A549 (cell line): ENCODE measurements around the gene SLC25A24. TPM values are rescaled to one million over a fixed set of nuclear protein-coding genes. Genes with fewer than 3 reads are reported as not detected.
A peak's percentile ranks its signal among the peaks of the same experiment; 100 is the strongest.
"Not testable (repeated sequence)": the region's sequence is repeated elsewhere in the genome, so short reads cannot be mapped to it uniquely, and the experiment has no call there.

ENCODE experiments used
- ATAC-seq, 2 experiments: fragments of 200-7000 bp in 1 of 2; fragments of >200 bp in 1 of 2; cut with Nextera tagmentation in 1 of 2; cut with Tn5 transposase in 1 of 2; 3 replicates each; pipeline versions ENCODE4 v1.8.0 to v1.9.1; 2018 to 2020; ENCODE audit warnings: mild to moderate bottlenecking in 1 of 2, moderate library complexity in 1 of 2
- CTCF ChIA-PET: fragments of 300-600 bp; sonication (Branson Sonifier 250); formaldehyde crosslinking; extraction: SDS; loops from one replicate; lab custom pipeline; 2021; ENCODE audit warnings: antibody characterized with exemption, inconsistent platforms; lab: Yijun Ruan, JAX
- POLR2A ChIA-PET: fragments of 350-600 bp; formaldehyde crosslinking; extraction: SDS; loops from one replicate; lab custom pipeline; 2021; ENCODE audit warnings: antibody characterized with exemption, inconsistent platforms; lab: Yijun Ruan, JAX
- DNase-seq, 2 experiments: peaks; one replicate each; pipeline versions ENCODE4 v3.0.0 to v3.0.0-alpha.2; 2011 to 2016; ENCODE audit warnings: low read depth in 1 of 2, low spot score in 1 of 2
- FAIRE-seq: peaks from 2 replicates; lab custom pipeline; 2011; peaks lifted over from hg19 to GRCh38; lab: Jason Lieb, UNC
- H3K27ac ChIP-seq, 2 experiments: fragments of >200 bp; sonication (Bioruptor Twin); formaldehyde crosslinking; 3 replicates each; pipeline ENCODE4 v1.5.1; 2016 to 2017
- H3K4me1 ChIP-seq: fragments of >200 bp; sonication (Bioruptor Twin); formaldehyde crosslinking; 3 replicates; pipeline ENCODE4 v1.6.1; 2016
- H3K4me2 ChIP-seq: fragments of >200 bp; sonication (Bioruptor Twin); formaldehyde crosslinking; 3 replicates; pipeline ENCODE4 v1.6.1; 2016
- H3K4me3 ChIP-seq: fragments of >200 bp; sonication (Bioruptor Twin); formaldehyde crosslinking; 3 replicates; pipeline ENCODE4 v1.5.1; 2016
- H3K9me3 ChIP-seq: fragments of >200 bp; sonication (Bioruptor Twin); formaldehyde crosslinking; 3 replicates; pipeline ENCODE4 v1.6.1; 2016
- ATOH8 ChIP-seq: fragments of 250-450 bp; sonication (Bioruptor Pico); IDR thresholded peaks from 2 replicates; pipeline ENCODE4 v1.5.0; 2020; ENCODE audit warnings: low read depth, mild to moderate bottlenecking, moderate library complexity
- BCL3 ChIP-seq: fragments of >200 bp; sonication (Bioruptor Twin); formaldehyde crosslinking; IDR thresholded peaks from 3 replicates; pipeline ENCODE4 v1.6.1; 2016
- BHLHE40 ChIP-seq: IDR thresholded peaks from 2 replicates; pipeline ENCODE4 v1.6.1; 2012; ENCODE audit warnings: low read depth, low read length, inconsistent platforms
- CTCF ChIP-seq: fragments of >200 bp; sonication (Bioruptor Twin); formaldehyde crosslinking; IDR thresholded peaks from 3 replicates; pipeline ENCODE4 v1.5.1; 2016
- FOSL2 ChIP-seq, 2 experiments: fragments of 450-650 bp in 1 of 2; fragments of >200 bp in 1 of 2; sonication (Bioruptor Twin) in 1 of 2; formaldehyde crosslinking; IDR thresholded peaks; 2 replicates each; pipeline versions ENCODE4 v1.5.0 to v1.6.1; 2016 to 2020; ENCODE audit warnings: mild to moderate bottlenecking in 1 of 2, moderate library complexity in 1 of 2
- FOXS1 ChIP-seq: fragments of 250-450 bp; sonication (Bioruptor Pico); IDR thresholded peaks from 2 replicates; pipeline ENCODE4 v1.5.0; 2020; ENCODE audit warnings: mild to moderate bottlenecking, moderate library complexity
- HDAC2 ChIP-seq: fragments of 200-600 bp; sonication (generic); IDR thresholded peaks from 2 replicates; pipeline ENCODE4 v1.6.1; 2016
- HEYL ChIP-seq: fragments of 250-450 bp; sonication (Bioruptor Pico); IDR thresholded peaks from 2 replicates; pipeline ENCODE4 v1.8.0; 2021; ENCODE audit warnings: mild to moderate bottlenecking, moderate library complexity
- HOXA7 ChIP-seq: fragments of 250-450 bp; sonication (Bioruptor Pico); IDR thresholded peaks from 2 replicates; pipeline ENCODE4 v1.5.0; 2020; ENCODE audit warnings: mild to moderate bottlenecking, moderate library complexity
- HOXB13 ChIP-seq: fragments of 250-450 bp; sonication (Bioruptor Pico); IDR thresholded peaks from 2 replicates; pipeline ENCODE4 v1.5.0; 2020; ENCODE audit warnings: low read depth, mild to moderate bottlenecking, moderate library complexity
- JUNB ChIP-seq: fragments of >200 bp; sonication (Bioruptor Twin); formaldehyde crosslinking; IDR thresholded peaks from 2 replicates; pipeline ENCODE4 v1.6.1; 2016
- KDM5A ChIP-seq: fragments of 200-600 bp; sonication (generic); IDR thresholded peaks from 2 replicates; pipeline ENCODE4 v1.6.1; 2016; ENCODE audit warnings: antibody characterized with exemption, mild to moderate bottlenecking
- MAFK ChIP-seq: fragments of 450-650 bp; IDR thresholded peaks from 2 replicates; pipeline ENCODE4 v1.6.1; 2014; ENCODE audit not compliant: partially characterized antibody
- MAX ChIP-seq: IDR thresholded peaks from 2 replicates; pipeline ENCODE4 v1.6.1; 2012
- MYC ChIP-seq: IDR thresholded peaks from 2 replicates; pipeline ENCODE4 v1.6.1; 2012; ENCODE audit warnings: mild to moderate bottlenecking, inconsistent platforms, low read length, improper control_type of control experiment, borderline replicate concordance
- RAD21 ChIP-seq, 2 experiments: fragments of >200 bp in 1 of 2; sonication (Bioruptor Twin) in 1 of 2; formaldehyde crosslinking in 1 of 2; IDR thresholded peaks in 1 of 2; conservative IDR thresholded peaks in 1 of 2; 2 replicates in 1 of 2; 3 replicates in 1 of 2; pipeline ENCODE4 v1.6.1; 2012 to 2018; ENCODE audit warnings: inconsistent platforms in 1 of 2
- REST ChIP-seq: fragments of 200-600 bp; sonication (generic); IDR thresholded peaks from 2 replicates; pipeline ENCODE4 v1.6.1; 2016; ENCODE audit warnings: antibody characterized with exemption, mild to moderate bottlenecking, moderate library complexity
- ZFP36 ChIP-seq: fragments of 450-650 bp; IDR thresholded peaks from 2 replicates; pipeline ENCODE4 v1.6.1; 2014; ENCODE audit warnings: borderline replicate concordance; ENCODE audit not compliant: partially characterized antibody
- ZNF302 ChIP-seq: fragments of 250-450 bp; sonication (Bioruptor Pico); IDR thresholded peaks from 2 replicates; pipeline ENCODE4 v1.9.0; 2021; ENCODE audit warnings: inconsistent platforms, mild to moderate bottlenecking, moderate library complexity
- WGBS: methylation state at CpG from one replicate; pipeline ENCODE4 v1.1.6; 2017; ENCODE audit errors: missing lambda C conversion rate; 5-methylcytosine and 5-hydroxymethylcytosine counted together
- polyA plus RNA-seq, 4 experiments: library from polyadenylated mRNA; depleted of rRNA in 3 of 4; stranded (reverse); fragments of >200 nt; fragmentation: RNase III in 1 of 4; extraction: RNeasy Plus Mini Kit Qiagen cat#74134 plus additional on column Dnase treatment in 1 of 4; gene quantifications; 2 replicates in 3 of 4; 3 replicates in 1 of 4; pipeline ENCODE4 v1.2.3, GENCODE V29; 2011 to 2017

SLC25A24 gene
- polyA plus RNA-seq, 2 of the 4 experiments (the other 2 are of a cell fraction): 25.3 to 45.6 TPM

GRCh38 chr1:108208724-108209446 lies 8.7 kb upstream of the SLC25A24 start:
- ChIA-PET POLR2A (interaction anchor here (1.7 kb wide), 1 partner anchor 9 kb away, joined by 4 read pairs; the partner anchor contains the start of gene SLC25A24), CTCF (interaction anchor here (0.6 kb wide), 1 partner anchor 1321 kb away, joined by 3 read pairs; no protein-coding TSS in a partner anchor)
- Histone ChIP-seq H3K27ac (no peak overlapping the region), H3K4me2 (no peak overlapping the region), H3K4me1 (no peaks in the 10 kb centered on the region), H3K9me3 (no peaks in the 10 kb centered on the region; the same call in 2 of the 3 replicates), H3K4me3 (no peak overlapping the region)
- DNase-seq: no peak
- 39% methylated on average over 4 of the region's 11 CpGs for WGBS
- no peak for FAIRE-seq
- no peak for ATAC-seq
- no peak for TF ChIP-seq ZFP36
- no peak for TF ChIP-seq HEYL (CRISPR knock-in tag)
- TF ChIP-seq BCL3: no peak
- TF ChIP-seq FOSL2 (IDR thresholded peaks at IDR 0.05): no peak
- TF ChIP-seq FOSL2 (CRISPR knock-in tag; IDR thresholded peaks at IDR 0.05): no peak
- TF ChIP-seq HOXB13 (CRISPR knock-in tag): no peak
- no peak for TF ChIP-seq ZNF302 (CRISPR knock-in tag)
- TF ChIP-seq FOXS1 (CRISPR knock-in tag): no peak
- TF ChIP-seq KDM5A: no peak
- no peak for TF ChIP-seq MAX

- H3K9me3 ChIP-seq, H3K4me3 ChIP-seq, CTCF ChIA-PET, FAIRE-seq, H3K4me2 ChIP-seq, POLR2A ChIA-PET, ATAC-seq, H3K27ac ChIP-seq, DNase-seq: not testable (repeated sequence)
- WGBS: 54% methylated on average over 2 of the region's 3 CpGs
- peaks cover 10% of the 10 kb centered on the region; the same call in 1 of the 3 replicates for H3K4me1 ChIP-seq
These were observed 3.4 kb upstream of the SLC25A24 start for GRCh38 chr1:108203582-108203981.

GRCh38 chr1:108201687-108202086 lies 1.5 kb upstream of the SLC25A24 start:
- peak overlapping the region; percentile 59 for H3K4me2 ChIP-seq
- ATAC-seq (no peak), DNase-seq (no peak), FAIRE-seq (no peak)
- POLR2A ChIA-PET: interaction anchor here (0.6 kb wide), 1 partner anchor 40 kb away, joined by 3 read pairs; no protein-coding TSS in a partner anchor
- CTCF ChIA-PET: interaction anchor here (1.6 to 2.5 kb wide), 2 partner anchors 9 to 11 kb away, joined by 5 to 9 read pairs; no protein-coding TSS in a partner anchor
- WGBS: 76% methylated on average over 5 of the region's 5 CpGs
- no peak overlapping the region for H3K4me3 ChIP-seq
- H3K27ac ChIP-seq: no peak overlapping the region
- H3K4me1 ChIP-seq: peaks cover 16% of the 10 kb centered on the region; the same call in 1 of the 3 replicates
- no peak for TF ChIP-seq JUNB
- TF ChIP-seq MAFK: peak; percentile 72
- TF ChIP-seq RAD21 (conservative IDR thresholded peaks at IDR 0.05 in 1 of 2, IDR thresholded peaks at IDR 0.05 in 1 of 2): no peak
- no peaks in the 10 kb centered on the region; the same call in 2 of the 3 replicates for H3K9me3 ChIP-seq

- DNase-seq (peak; percentile 41 to 80), FAIRE-seq (no peak)
These were observed 526 bp upstream of the SLC25A24 start for GRCh38 chr1:108200687-108201051.

More at GRCh38 chr1:108200687-108201051, 526 bp upstream of the SLC25A24 start:
- ATAC-seq: peak; percentile 75 to 76
- TF ChIP-seq HDAC2: no peak
- TF ChIP-seq HOXA7 (CRISPR knock-in tag): no peak
- no peak for TF ChIP-seq BHLHE40
- TF ChIP-seq MAX: 0 out of 2 replicates have a peak, but pooled peaks have one; percentile 23
- TF ChIP-seq REST: no peak
- TF ChIP-seq CTCF: peak; percentile 38; the same call in 2 of the 3 replicates
- TF ChIP-seq FOXS1 (CRISPR knock-in tag): no peak
- no peak for TF ChIP-seq MYC
- TF ChIP-seq ATOH8 (CRISPR knock-in tag): no peak
- WGBS: 3% methylated on average over 10 of the region's 10 CpGs
- Histone ChIP-seq H3K4me2 (peak overlapping the region; percentile 59), H3K9me3 (peaks cover 4% of the 10 kb centered on the region), H3K27ac (peak overlapping the region; percentile 94 to 98), H3K4me3 (peak overlapping the region; percentile 75), H3K4me1 (peaks cover 16% of the 10 kb centered on the region; the same call in 1 of the 3 replicates)
- ChIA-PET POLR2A (interaction anchor here (0.7 to 1.7 kb wide), 9 partner anchors 9 to 492 kb away, joined by 3 to 13 read pairs (median 6); partner anchors contain the start of genes EEIG2, HENMT1 and PRPF38B), CTCF (interaction anchor here (0.8 to 2.5 kb wide), 6 partner anchors 10 to 75 kb away, joined by 3 to 9 read pairs (median 4); no protein-coding TSS in a partner anchor)
